ENCODE results near the gene CIB4.

The CIB4 gene

GRCh38 chr2:26606847-26607190, 34.3 kb downstream of the CIB4 start:
- no peak for DNase-seq (ENCODE audit: low read depth)

GRCh38 chr2:26605999-26606846, 34.9 kb downstream of the CIB4 start:
- DNase-seq (ENCODE audit: low read depth) = no peak

GRCh38 chr2:26605195-26605998, 35.8 kb downstream of the CIB4 start:
- DNase-seq (ENCODE audit: low read depth) = no peak

GRCh38 chr2:26602575-26602974, 38.6 kb downstream of the CIB4 start:
- no peak for DNase-seq (ENCODE audit: low read depth)

- no peak for DNase-seq (ENCODE audit: low read depth)
These were observed 41.8 kb downstream of the CIB4 start for GRCh38 chr2:26599387-26599786.

GRCh38 chr2:26598996-26599373, 42.2 kb downstream of the CIB4 start:
- DNase-seq (ENCODE audit: low read depth) = no peak

- no peak for DNase-seq (ENCODE audit: low read depth)
These were observed 42.7 kb downstream of the CIB4 start for GRCh38 chr2:26598336-26598995.

- DNase-seq (ENCODE audit: low read depth) = no peak
These were observed 44.0 kb downstream of the CIB4 start for GRCh38 chr2:26597197-26597596.

GRCh38 chr2:26595146-26595545, 46.0 kb downstream of the CIB4 start:
- DNase-seq (ENCODE audit: low read depth) = no peak

GRCh38 chr2:26591619-26592505, 49.3 kb downstream of the CIB4 start:
- DNase-seq (ENCODE audit: low read depth) = no peak

GRCh38 chr2:26590980-26591618, 50.1 kb downstream of the CIB4 start:
- DNase-seq (ENCODE audit: low read depth) = no peak

GRCh38 chr2:26590508-26590907, 50.7 kb downstream of the CIB4 start:
- DNase-seq (ENCODE audit: low read depth) = no peak

GRCh38 chr2:26588576-26588975, 52.6 kb downstream of the CIB4 start:
- no peak for DNase-seq (ENCODE audit: low read depth)

GRCh38 chr2:26587994-26588393, 53.2 kb downstream of the CIB4 start:
- no peak for DNase-seq (ENCODE audit: low read depth)

GRCh38 chr2:26585966-26586365, 55.2 kb downstream of the CIB4 start:
- DNase-seq (ENCODE audit: low read depth) = no peak

- DNase-seq (ENCODE audit: low read depth) = no peak
These were observed 56.1 kb downstream of the CIB4 start for GRCh38 chr2:26585100-26585499.

- DNase-seq (ENCODE audit: low read depth) = no peak
These were observed 56.5 kb downstream of the CIB4 start for GRCh38 chr2:26584656-26585055.

- DNase-seq (ENCODE audit: low read depth) = no peak
These were observed 57.0 kb downstream of the CIB4 start for GRCh38 chr2:26584191-26584590.

GRCh38 chr2:26583381-26583911, 57.7 kb downstream of the CIB4 start:
- no peak for DNase-seq (ENCODE audit: low read depth)

- no peak for DNase-seq (ENCODE audit: low read depth)
These were observed 58.3 kb downstream of the CIB4 start for GRCh38 chr2:26582890-26583289.

Measured in stimulated activated CD8-positive, alpha-beta memory T cell treated with anti-CD3 and anti-CD28 coated beads, Interleukin-12 subunit alpha, Interleukin-12 subunit beta, amount 100 ng/mL, for 1 hour (primary cell).